ENCODE data around the gene SFTPD. TPM values are rescaled to one million over a fixed set of nuclear protein-coding genes. Genes with fewer than 3 reads are reported as not detected.

Gene SFTPD
- total and polyA plus RNA-seq, 2 of the 13 experiments (the other 11 are each of a cell fraction or from before 2014, with no cell fraction given) = not detected

- H3K27me3 ChIP-seq (ENCODE audit: control insufficient read depth in 1 of 2, insufficient read depth in 2 of 2, low read length in 2 of 2) = peaks cover 0 to 3% of the 10 kb centered on the region in 2 experiments; a peak in 1 of 5 replicates
- H3K27ac ChIP-seq (ENCODE audit: extremely low read length, insufficient read depth, low read length) = no peak overlapping the region
- no peak overlapping the region for H3K4me3 ChIP-seq (replicated peaks in 1 of 3; ENCODE audit: insufficient read depth in 1 of 3, low read depth in 2 of 3, low read length in 3 of 3)
- no peaks in the 10 kb centered on the region for H3K4me1 ChIP-seq (ENCODE audit: insufficient read depth, low read length)
- H3K9ac ChIP-seq (ENCODE audit: insufficient read depth, low read depth, low read length) = no peak overlapping the region
- ATAC-seq (no peak), FAIRE-seq (no peak), DNase-seq (ENCODE audit: low spot score) (no peak)
- no peaks in the 10 kb centered on the region for H3K36me3 ChIP-seq (replicated peaks in 1 of 2; ENCODE audit: control insufficient read depth in 1 of 2, insufficient read depth in 2 of 2, low read length in 2 of 2)
- H3K4me2 ChIP-seq (ENCODE audit: low read depth, low read length) = no peak overlapping the region
- TF ChIP-seq ZNF430 (CRISPR knock-in tag; IDR thresholded peaks at IDR 0.05) (no peak), ZEB1 (IDR thresholded peaks at IDR 0.05; ENCODE audit: insufficient replicate concordance, low read depth) (no peak), ZNF687 (CRISPR knock-in tag; IDR thresholded peaks at IDR 0.05) (no peak), ZNF615 (CRISPR knock-in tag; IDR thresholded peaks at IDR 0.05; ENCODE audit: borderline replicate concordance) (no peak), ZNF713 (CRISPR knock-in tag; IDR thresholded peaks at IDR 0.05) (no peak), CENPX (CRISPR knock-in tag; IDR thresholded peaks at IDR 0.05) (no peak), ELF4 (CRISPR knock-in tag; IDR thresholded peaks at IDR 0.05; ENCODE audit: borderline replicate concordance) (no peak)
- CTCF ChIA-PET (ENCODE audit: low intra/inter-chr PET ratio, low total read pairs) = no interaction called here
- intact Hi-C loops (cut with micrococcal nuclease; ENCODE audit: unreplicated experiment) (no loop called here), in situ Hi-C loops (cut with HindIII; ENCODE audit: extremely low pct_ligation_motif_present, low pct_unique_long_range_greater_than_20kb) (no loop called here)
- no TSS peak for BruUV-seq (replicated peaks)
- H3K9me3 ChIP-seq (ENCODE audit: low read length) = no peaks in the 10 kb centered on the region
- no CpG with 5 or more reads among the region's 1 CpG for WGBS (ENCODE audit: low lambda C conversion rate)
- POLR2A ChIA-PET = no interaction called here
- H4K20me1 ChIP-seq (ENCODE audit: insufficient read depth, low read length) = no peaks in the 10 kb centered on the region
- H3K79me2 ChIP-seq (ENCODE audit: insufficient read depth, low read length) = no peaks in the 10 kb centered on the region
- H2AFZ ChIP-seq (ENCODE audit: low read length) = no peak overlapping the region
These were observed 47.2 kb upstream of the SFTPD start for GRCh38 chr10:79995979-79996634.
